ENCODE data around the gene STX11. TPM values are rescaled to one million over a fixed set of nuclear protein-coding genes. Genes with fewer than 3 reads are reported as not detected.

Gene STX11
- total and polyA plus RNA-seq, 2 of the 13 experiments (the other 11 are each of a cell fraction or from before 2014, with no cell fraction given): 0.03 TPM; not detected in 1

- POLR2A ChIA-PET: no interaction called here
- Histone ChIP-seq H3K27me3 (ENCODE audit: control insufficient read depth in 1 of 2, insufficient read depth in 2 of 2, low read length in 2 of 2) (peaks cover 0 to 15% of the 10 kb centered on the region in 2 experiments; a peak in 2 of 5 replicates), H3K4me2 (ENCODE audit: low read depth, low read length) (no peak overlapping the region), H3K4me3 (replicated peaks in 1 of 3; ENCODE audit: insufficient read depth in 1 of 3, low read depth in 2 of 3, low read length in 3 of 3) (no peak overlapping the region), H3K36me3 (replicated peaks in 1 of 2; ENCODE audit: control insufficient read depth in 1 of 2, insufficient read depth in 2 of 2, low read length in 2 of 2) (no peaks in the 10 kb centered on the region), H3K27ac (ENCODE audit: extremely low read length, insufficient read depth, low read length) (no peak overlapping the region), H3K79me2 (ENCODE audit: insufficient read depth, low read length) (no peaks in the 10 kb centered on the region), H2AFZ (ENCODE audit: low read length) (no peak overlapping the region), H3K9me3 (ENCODE audit: low read length) (no peaks in the 10 kb centered on the region), H3K9ac (ENCODE audit: insufficient read depth, low read depth, low read length) (no peak overlapping the region), H4K20me1 (ENCODE audit: insufficient read depth, low read length) (no peaks in the 10 kb centered on the region), H3K4me1 (ENCODE audit: insufficient read depth, low read length) (no peaks in the 10 kb centered on the region)
- in situ Hi-C loops (cut with HindIII; ENCODE audit: extremely low pct_ligation_motif_present, low pct_unique_long_range_greater_than_20kb) (no loop called here), intact Hi-C loops (cut with micrococcal nuclease; ENCODE audit: unreplicated experiment) (no loop called here)
- ATAC-seq (no peak), FAIRE-seq (no peak), DNase-seq (ENCODE audit: low spot score) (no peak)
- TF ChIP-seq TRAFD1 (CRISPR knock-in tag; IDR thresholded peaks at IDR 0.05; ENCODE audit: borderline replicate concordance) (no peak), KIAA2018 (CRISPR knock-in tag; IDR thresholded peaks at IDR 0.05; ENCODE audit: borderline replicate concordance) (no peak), CBFB (CRISPR knock-in tag; IDR thresholded peaks at IDR 0.05) (no peak), CBX2 (IDR thresholded peaks at IDR 0.05; ENCODE audit: low read depth, low read length) (no peak), CBX2 (CRISPR knock-in tag; IDR thresholded peaks at IDR 0.05; ENCODE audit: low read depth) (no peak)
- TF ChIP-seq, protein P1, sequence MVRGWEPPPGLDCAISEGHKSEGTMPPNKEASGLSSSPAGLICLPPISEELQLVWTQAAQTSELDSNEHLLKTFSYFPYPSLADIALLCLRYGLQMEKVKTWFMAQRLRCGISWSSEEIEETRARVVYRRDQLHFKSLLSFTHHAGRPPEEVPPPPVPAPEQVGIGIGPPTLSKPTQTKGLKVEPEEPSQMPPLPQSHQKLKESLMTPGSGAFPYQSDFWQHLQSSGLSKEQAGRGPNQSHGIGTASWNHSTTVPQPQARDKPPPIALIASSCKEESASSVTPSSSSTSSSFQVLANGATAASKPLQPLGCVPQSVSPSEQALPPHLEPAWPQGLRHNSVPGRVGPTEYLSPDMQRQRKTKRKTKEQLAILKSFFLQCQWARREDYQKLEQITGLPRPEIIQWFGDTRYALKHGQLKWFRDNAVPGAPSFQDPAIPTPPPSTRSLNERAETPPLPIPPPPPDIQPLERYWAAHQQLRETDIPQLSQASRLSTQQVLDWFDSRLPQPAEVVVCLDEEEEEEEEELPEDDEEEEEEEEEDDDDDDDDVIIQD (CRISPR knock-in tag; IDR thresholded peaks at IDR 0.05; ENCODE audit: low read depth): no peak
- BruUV-seq (replicated peaks): no TSS peak
- WGBS (ENCODE audit: low lambda C conversion rate): 24% methylated on average over 6 of the region's 6 CpGs
- CTCF ChIA-PET (ENCODE audit: low intra/inter-chr PET ratio, low total read pairs): no interaction called here
Observed at GRCh38 chr6:144127097-144127496, 23.2 kb upstream of the STX11 start.

Data from HepG2 (cell line).